Measurements from ENCODE around the gene SWT1. TPM values are rescaled to one million over a fixed set of nuclear protein-coding genes. Genes with fewer than 3 reads are reported as not detected.

SWT1 gene
- total RNA-seq, 1 experiment from 2014 or later = 2.1 TPM

GRCh38 chr1:185291159-185291558 lies 134.2 kb downstream of the SWT1 start:
- Histone ChIP-seq H3K4me1 (ENCODE audit: control insufficient read depth, insufficient read depth, low read length) (no peaks in the 10 kb centered on the region), H3K4me3 (ENCODE audit: low read depth in 2 of 2, low read length in 2 of 2) (no peak overlapping the region), H3K27me3 (ENCODE audit: control insufficient read depth, insufficient read depth, low read length) (no peaks in the 10 kb centered on the region), H3K36me3 (ENCODE audit: control insufficient read depth, insufficient read depth, low read length) (peaks cover 8% of the 10 kb centered on the region; the same call in 1 of the 2 replicates), H3K9me3 (ENCODE audit: control insufficient read depth, insufficient read depth, low read depth, low read length) (no peaks in the 10 kb centered on the region), H3K27ac (ENCODE audit: low read length) (no peak overlapping the region)
- ChIA-PET CTCF (no interaction called here), POLR2A (interaction anchor here (0.7 kb wide), 1 partner anchor 1030 kb away, joined by 6 read pairs; no protein-coding TSS in a partner anchor)
- in situ Hi-C loops (cut with HindIII; ENCODE audit: low pct_unique_long_range_greater_than_20kb, low sequenced_read_pairs) (no loop called here), intact Hi-C loops (cut with micrococcal nuclease; ENCODE audit: unreplicated experiment) (no loop called here)
- no TSS peak for BruUV-seq (replicated peaks)
- ATAC-seq = no peak; the same call in 1 of the 2 replicates
- no peak for DNase-seq (ENCODE audit: low read depth, low spot score)
- TF ChIP-seq REST (IDR thresholded peaks at IDR 0.05; ENCODE audit: insufficient read depth in 1 of 2, low read depth in 2 of 2, low read length in 1 of 2) (no peak), TCF7L2 (IDR thresholded peaks at IDR 0.05; ENCODE audit: low read depth, low read length) (no peak), CTCF (IDR thresholded peaks at IDR 0.05) (no peak), POLR2AphosphoS5 (IDR thresholded peaks at IDR 0.05; ENCODE audit: low read depth, low read length) (no peak), SIN3A (IDR thresholded peaks at IDR 0.05; ENCODE audit: borderline replicate concordance, insufficient read depth, low read depth, low read length) (no peak)

- in situ Hi-C loops (cut with HindIII; ENCODE audit: low pct_unique_long_range_greater_than_20kb, low sequenced_read_pairs) (no loop called here), intact Hi-C loops (cut with micrococcal nuclease; ENCODE audit: unreplicated experiment) (no loop called here)
- Histone ChIP-seq H3K27me3 (ENCODE audit: control insufficient read depth, insufficient read depth, low read length) (no peaks in the 10 kb centered on the region), H3K9me3 (ENCODE audit: control insufficient read depth, insufficient read depth, low read depth, low read length) (no peaks in the 10 kb centered on the region), H3K36me3 (ENCODE audit: control insufficient read depth, insufficient read depth, low read length) (peaks cover 11% of the 10 kb centered on the region), H3K4me1 (ENCODE audit: control insufficient read depth, insufficient read depth, low read length) (no peaks in the 10 kb centered on the region), H3K27ac (ENCODE audit: low read length) (no peak overlapping the region), H3K4me3 (ENCODE audit: low read depth in 2 of 2, low read length in 2 of 2) (no peak overlapping the region)
- TF ChIP-seq REST (IDR thresholded peaks at IDR 0.05; ENCODE audit: insufficient read depth in 1 of 2, low read depth in 2 of 2, low read length in 1 of 2) (no peak), POLR2AphosphoS5 (IDR thresholded peaks at IDR 0.05; ENCODE audit: low read depth, low read length) (no peak), SIN3A (IDR thresholded peaks at IDR 0.05; ENCODE audit: borderline replicate concordance, insufficient read depth, low read depth, low read length) (no peak), TCF7L2 (IDR thresholded peaks at IDR 0.05; ENCODE audit: low read depth, low read length) (no peak), CTCF (IDR thresholded peaks at IDR 0.05) (no peak)
- ChIA-PET CTCF (no interaction called here), POLR2A (interaction anchor here (0.7 kb wide), 2 partner anchors 45 to 1029 kb away, joined by 6 to 12 read pairs; no protein-coding TSS in a partner anchor)
- BruUV-seq (replicated peaks) = no TSS peak
- DNase-seq (ENCODE audit: low read depth, low spot score) (no peak), ATAC-seq (no peak)
These were observed 134.7 kb downstream of the SWT1 start for GRCh38 chr1:185291652-185292051.

Measured in Panc1 (cell line).